Colonic mucosa (tissue), 4 donors: ENCODE data around the gene B4GALT1. TPM values are rescaled to one million over a fixed set of nuclear protein-coding genes. Genes with fewer than 3 reads are reported as not detected.

Source experiments
- DNase-seq: peaks from one replicate; pipeline ENCODE4 v3.0.0-alpha.2; 2020
- H3K27ac ChIP-seq: fragments of 200-600 bp; one replicate; pipeline ENCODE4 v1.8.0; 2021
- H3K27me3 ChIP-seq: fragments of 200-600 bp; one replicate; pipeline ENCODE4 v1.8.0; 2021
- H3K36me3 ChIP-seq: fragments of 200-600 bp; one replicate; pipeline ENCODE4 v1.8.0; 2021
- H3K4me1 ChIP-seq: fragments of 200-600 bp; one replicate; pipeline ENCODE4 v1.8.0; 2021; ENCODE audit warnings: mild to moderate bottlenecking
- H3K4me3 ChIP-seq: fragments of 200-600 bp; one replicate; pipeline ENCODE4 v1.8.0; 2021
- H3K9ac ChIP-seq, 2 donors: one replicate each; pipeline ENCODE4 v1.7.0; 2013; ENCODE audit warnings: control low read depth in 2 of 2, low read depth in 2 of 2, low read length in 2 of 2
- H3K9me3 ChIP-seq: fragments of 200-600 bp; one replicate; pipeline ENCODE4 v1.8.0; 2021
- intact Hi-C: fragments of 100-400 bp; cut with DNase I; formaldehyde crosslinking; loops from one replicate; pipeline ENCODE4 v1.14.1; 2022
- total RNA-seq, 2 donors: library from RNA; stranded (reverse); fragmentation: NEBNext Ultra II Directional in 1 of 2; extraction: Animal tissue kit (Norgen Biotek cat#: 25700) in 1 of 2; gene quantifications; one replicate each; pipeline ENCODE4 v1.2.1, GENCODE V29; 2021
- TF ChIP-seq, protein P1 (sequence below): fragments of 200-600 bp; IDR thresholded peaks from one replicate; pipeline ENCODE4 v1.8.0; 2022; ENCODE audit warnings: antibody characterized with exemption, mild to moderate bottlenecking
- donor health status: healthy.
- donor health status: DM: no; HTN: no; CAD: no.
- donor health status: DM: no; HTN: no; CAD: no.

Gene B4GALT1
- total RNA-seq, 2 donors from 2014 or later: 76.9 to 78.7 TPM

GRCh38 chr9:33105959-33106358 lies 61.2 kb downstream of the B4GALT1 start:
- TF ChIP-seq, protein P1, sequence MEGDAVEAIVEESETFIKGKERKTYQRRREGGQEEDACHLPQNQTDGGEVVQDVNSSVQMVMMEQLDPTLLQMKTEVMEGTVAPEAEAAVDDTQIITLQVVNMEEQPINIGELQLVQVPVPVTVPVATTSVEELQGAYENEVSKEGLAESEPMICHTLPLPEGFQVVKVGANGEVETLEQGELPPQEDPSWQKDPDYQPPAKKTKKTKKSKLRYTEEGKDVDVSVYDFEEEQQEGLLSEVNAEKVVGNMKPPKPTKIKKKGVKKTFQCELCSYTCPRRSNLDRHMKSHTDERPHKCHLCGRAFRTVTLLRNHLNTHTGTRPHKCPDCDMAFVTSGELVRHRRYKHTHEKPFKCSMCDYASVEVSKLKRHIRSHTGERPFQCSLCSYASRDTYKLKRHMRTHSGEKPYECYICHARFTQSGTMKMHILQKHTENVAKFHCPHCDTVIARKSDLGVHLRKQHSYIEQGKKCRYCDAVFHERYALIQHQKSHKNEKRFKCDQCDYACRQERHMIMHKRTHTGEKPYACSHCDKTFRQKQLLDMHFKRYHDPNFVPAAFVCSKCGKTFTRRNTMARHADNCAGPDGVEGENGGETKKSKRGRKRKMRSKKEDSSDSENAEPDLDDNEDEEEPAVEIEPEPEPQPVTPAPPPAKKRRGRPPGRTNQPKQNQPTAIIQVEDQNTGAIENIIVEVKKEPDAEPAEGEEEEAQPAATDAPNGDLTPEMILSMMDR: no peak
- H3K27ac ChIP-seq: no peak overlapping the region
- intact Hi-C loops: no loop called here
- no peaks in the 10 kb centered on the region for H3K27me3 ChIP-seq
- H3K36me3 ChIP-seq: no peaks in the 10 kb centered on the region
- no peaks in the 10 kb centered on the region for H3K9me3 ChIP-seq
- no peak overlapping the region for H3K4me3 ChIP-seq
- no peak for DNase-seq
- no peaks in the 10 kb centered on the region for H3K4me1 ChIP-seq
- H3K9ac ChIP-seq: no peak overlapping the region

DNA sequence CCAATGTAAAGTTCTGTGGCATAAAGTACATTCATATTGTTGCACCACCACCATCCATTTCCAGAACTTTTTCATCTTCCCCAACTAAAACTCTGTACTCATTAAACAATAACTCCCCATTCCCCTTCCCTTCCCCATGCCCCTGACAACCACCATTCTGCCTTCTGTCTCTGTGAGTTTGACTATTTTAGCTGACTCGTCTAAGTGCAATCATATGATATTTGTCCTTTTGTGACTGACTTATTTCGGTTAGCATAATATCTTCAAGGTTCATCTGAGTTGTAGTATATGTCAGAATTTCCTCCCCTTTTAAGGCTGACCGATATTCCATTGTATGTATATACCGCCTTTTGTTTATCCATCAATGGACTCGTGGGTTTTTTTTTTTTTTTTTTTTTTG lies 61.6 kb downstream of the B4GALT1 start:
- Histone ChIP-seq H3K27me3 (no peaks in the 10 kb centered on the region), H3K4me3 (no peak overlapping the region), H3K27ac (no peak overlapping the region), H3K36me3 (no peaks in the 10 kb centered on the region), H3K9me3 (no peaks in the 10 kb centered on the region), H3K9ac (no peak overlapping the region), H3K4me1 (no peaks in the 10 kb centered on the region)
- TF ChIP-seq, protein P1: no peak
- intact Hi-C loops: no loop called here
- DNase-seq: no peak

DNA sequence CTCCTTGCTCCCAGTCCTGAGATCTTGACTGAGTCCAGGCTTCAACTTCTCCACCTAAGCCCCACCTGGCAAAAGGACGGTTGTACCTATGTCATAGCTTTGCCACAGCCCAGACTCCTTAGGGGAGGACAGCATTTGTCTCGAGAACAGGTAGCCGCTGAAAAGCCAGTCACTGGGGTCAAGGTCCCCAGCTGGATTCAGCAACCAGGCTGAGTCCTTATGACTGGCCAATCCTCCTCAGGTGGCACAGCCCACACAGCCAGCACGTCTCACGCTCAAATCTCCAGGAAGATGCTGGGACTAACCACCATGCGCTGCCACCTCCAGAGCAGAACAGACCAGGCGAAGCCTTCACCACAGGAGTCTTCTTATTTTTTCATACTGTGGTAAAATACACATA lies 62.7 kb downstream of the B4GALT1 start:
- Histone ChIP-seq H3K9me3 (no peaks in the 10 kb centered on the region), H3K27me3 (no peaks in the 10 kb centered on the region), H3K4me3 (no peak overlapping the region), H3K9ac (no peak overlapping the region), H3K36me3 (no peaks in the 10 kb centered on the region), H3K27ac (no peak overlapping the region), H3K4me1 (no peaks in the 10 kb centered on the region)
- intact Hi-C loops: no loop called here
- no peak for DNase-seq
- TF ChIP-seq, protein P1: no peak

DNA sequence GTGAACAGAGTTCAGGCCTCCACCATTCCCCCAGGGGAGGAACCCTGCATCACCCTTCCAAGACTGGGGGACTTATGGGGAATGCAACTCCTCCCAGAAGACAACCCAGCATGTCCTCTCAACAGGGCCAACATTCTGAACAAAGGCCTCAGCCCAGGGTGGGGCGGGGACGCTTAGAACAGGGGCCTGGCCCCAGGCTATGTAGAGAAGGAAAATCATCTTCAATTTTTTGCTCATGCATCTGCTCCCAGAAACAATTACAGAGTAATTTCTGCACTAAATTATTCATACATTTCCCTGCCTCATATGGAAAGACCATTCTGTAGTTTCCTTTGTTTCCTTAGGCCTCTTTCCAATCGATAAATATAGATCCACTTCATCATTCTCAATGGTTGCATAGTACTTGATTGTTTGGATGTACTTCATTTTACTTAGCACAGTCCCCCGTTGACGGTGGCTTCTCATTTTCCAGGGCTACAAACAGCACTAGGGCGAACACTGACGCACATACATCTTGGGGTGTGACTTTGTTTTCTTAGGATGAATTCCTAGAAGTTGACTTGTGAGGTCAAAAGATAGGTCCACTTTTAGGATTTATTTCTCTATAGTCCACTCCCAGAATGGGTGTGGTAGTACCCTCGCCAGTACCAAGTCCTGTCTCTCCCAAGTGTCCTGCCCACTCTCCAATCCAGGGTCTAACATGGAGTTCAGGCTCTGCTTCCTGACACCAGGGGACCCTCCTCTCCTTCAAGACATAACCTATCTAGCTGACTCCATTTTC lies 63.4 kb downstream of the B4GALT1 start:
- H3K36me3 ChIP-seq: no peaks in the 10 kb centered on the region
- TF ChIP-seq, protein P1: no peak
- no peak overlapping the region for H3K9ac ChIP-seq
- DNase-seq: no peak
- no peaks in the 10 kb centered on the region for H3K27me3 ChIP-seq
- intact Hi-C loops: no loop called here
- no peaks in the 10 kb centered on the region for H3K4me1 ChIP-seq
- H3K4me3 ChIP-seq: no peak overlapping the region
- H3K9me3 ChIP-seq: no peaks in the 10 kb centered on the region
- no peak overlapping the region for H3K27ac ChIP-seq

- Histone ChIP-seq H3K9ac (no peak overlapping the region), H3K4me1 (no peaks in the 10 kb centered on the region), H3K9me3 (no peaks in the 10 kb centered on the region), H3K27me3 (no peaks in the 10 kb centered on the region), H3K27ac (no peak overlapping the region), H3K36me3 (no peaks in the 10 kb centered on the region), H3K4me3 (no peak overlapping the region)
- intact Hi-C loops: no loop called here
- no peak for DNase-seq
- TF ChIP-seq, protein P1: no peak
Observed at GRCh38 chr9:33102551-33103210, 64.5 kb downstream of the B4GALT1 start.
